SW480 (cell line): ENCODE results near the gene FGF5.
"Not testable (repeated sequence)": the region's sequence is repeated elsewhere in the genome, so short reads cannot be mapped to it uniquely, and the experiment has no call there.

Experiments
- DNase-seq: peaks from one replicate; pipeline ENCODE4 v3.0.0-alpha.2; 2016; ENCODE audit warnings: low spot score

FGF5 gene, protein sequence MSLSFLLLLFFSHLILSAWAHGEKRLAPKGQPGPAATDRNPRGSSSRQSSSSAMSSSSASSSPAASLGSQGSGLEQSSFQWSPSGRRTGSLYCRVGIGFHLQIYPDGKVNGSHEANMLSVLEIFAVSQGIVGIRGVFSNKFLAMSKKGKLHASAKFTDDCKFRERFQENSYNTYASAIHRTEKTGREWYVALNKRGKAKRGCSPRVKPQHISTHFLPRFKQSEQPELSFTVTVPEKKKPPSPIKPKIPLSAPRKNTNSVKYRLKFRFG

DNA sequence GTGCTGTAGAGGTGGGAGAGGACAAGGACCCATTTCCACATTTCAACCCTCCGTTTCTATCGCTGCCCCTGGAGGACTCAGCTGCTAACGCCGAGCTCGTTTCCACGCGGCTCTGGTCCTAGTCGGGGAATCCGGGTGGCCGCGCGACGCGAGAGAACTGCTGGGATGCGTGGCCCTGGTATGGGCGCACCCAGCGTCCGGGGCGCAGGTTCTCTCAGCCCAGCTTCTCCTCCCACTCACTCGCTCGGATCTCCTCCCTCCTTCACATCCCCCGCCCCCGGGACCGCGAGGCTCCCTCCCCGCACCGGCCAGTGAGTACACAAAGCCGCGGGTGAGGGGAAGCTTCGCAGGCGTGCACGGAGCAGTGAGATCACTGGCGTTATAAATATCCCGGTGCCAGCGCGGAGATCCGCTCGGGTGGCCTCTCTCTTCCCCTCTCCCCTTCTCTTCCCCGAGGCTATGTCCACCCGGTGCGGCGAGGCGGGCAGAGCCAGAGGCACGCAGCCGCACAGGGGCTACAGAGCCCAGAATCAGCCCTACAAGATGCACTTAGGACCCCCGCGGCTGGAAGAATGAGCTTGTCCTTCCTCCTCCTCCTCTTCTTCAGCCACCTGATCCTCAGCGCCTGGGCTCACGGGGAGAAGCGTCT, at the start of gene FGF5:
Gene FGF5, plus strand, starts transcription at position 412 of the 649 bp plus-strand sequence. Its CDS starts 161 bp downstream, at position 573.
- no peak for DNase-seq

DNA sequence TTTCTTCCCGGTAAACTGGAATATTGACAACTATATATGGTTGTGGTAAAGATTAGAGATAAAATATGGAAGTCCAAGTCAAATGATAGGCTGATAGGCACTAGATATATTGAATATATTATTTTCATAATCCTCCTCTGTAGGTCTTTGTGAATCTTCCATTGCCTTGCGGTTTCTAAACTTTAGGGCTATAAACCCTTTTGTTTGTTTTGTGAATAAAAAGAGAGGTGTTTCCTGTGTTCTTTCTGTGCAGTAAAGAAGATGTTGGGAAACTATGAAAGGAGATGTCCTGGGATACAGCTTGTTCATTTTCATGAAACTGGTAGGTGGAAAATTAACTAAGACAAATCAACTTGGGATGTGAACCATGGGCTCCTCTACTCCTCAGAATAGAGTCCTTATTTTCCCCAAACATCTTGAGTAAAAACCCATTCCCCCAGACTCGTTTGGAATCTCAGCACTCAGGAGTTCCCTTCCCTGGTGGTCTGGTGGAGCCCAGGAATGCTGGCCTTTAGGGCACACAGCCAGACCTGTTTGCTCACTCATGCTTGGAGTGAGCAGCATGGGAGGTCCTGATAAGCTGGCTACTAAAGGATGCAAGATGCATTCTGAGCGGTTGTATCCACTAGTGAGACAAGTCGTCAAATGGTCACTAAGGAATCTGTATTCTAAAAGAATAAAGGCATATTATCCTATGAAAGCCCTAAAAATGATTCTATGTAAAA, 47.0 kb upstream of the FGF5 start:
- DNase-seq = no peak

DNA sequence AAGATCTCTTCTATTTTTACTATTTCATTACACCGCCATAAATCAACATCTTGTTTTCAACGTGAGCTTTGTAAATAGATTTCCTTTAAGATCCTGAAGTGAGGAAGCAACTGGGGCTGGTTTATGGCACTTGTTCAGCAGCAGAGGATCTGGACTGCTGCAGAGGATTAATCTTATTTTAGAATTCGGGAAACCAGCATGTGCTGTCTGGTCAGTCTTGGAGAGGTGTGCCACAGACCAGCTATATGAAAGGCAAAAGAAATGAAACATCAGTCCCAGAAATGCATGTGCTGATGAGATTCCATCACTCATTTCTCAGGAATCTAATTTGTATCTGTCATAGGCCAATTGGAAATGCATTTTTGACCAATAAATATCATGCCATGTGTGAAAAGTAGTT, 45.8 kb upstream of the FGF5 start:
- no peak for DNase-seq

GRCh38 chr4:80221161-80221560, 45.3 kb upstream of the FGF5 start:
- no peak for DNase-seq

DNA sequence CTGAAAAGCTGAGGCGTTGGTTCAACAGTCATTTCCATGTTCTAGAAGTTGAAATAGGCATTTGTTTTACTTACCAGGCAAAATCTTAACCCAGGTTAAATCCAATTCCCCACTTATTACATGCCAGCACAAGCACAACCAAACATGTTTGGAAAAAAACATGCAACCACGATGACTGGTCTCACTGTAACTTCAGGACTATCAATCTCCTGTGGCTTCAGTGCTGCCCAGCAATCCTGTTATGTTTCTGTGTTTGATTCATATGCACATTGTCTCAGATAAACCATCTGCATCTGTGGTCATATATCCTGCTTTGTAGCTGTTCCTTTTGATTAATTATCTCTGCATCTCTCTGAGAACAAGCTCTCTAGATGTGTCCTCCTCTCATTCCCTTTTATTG, 40.9 kb upstream of the FGF5 start:
- no peak for DNase-seq

DNA sequence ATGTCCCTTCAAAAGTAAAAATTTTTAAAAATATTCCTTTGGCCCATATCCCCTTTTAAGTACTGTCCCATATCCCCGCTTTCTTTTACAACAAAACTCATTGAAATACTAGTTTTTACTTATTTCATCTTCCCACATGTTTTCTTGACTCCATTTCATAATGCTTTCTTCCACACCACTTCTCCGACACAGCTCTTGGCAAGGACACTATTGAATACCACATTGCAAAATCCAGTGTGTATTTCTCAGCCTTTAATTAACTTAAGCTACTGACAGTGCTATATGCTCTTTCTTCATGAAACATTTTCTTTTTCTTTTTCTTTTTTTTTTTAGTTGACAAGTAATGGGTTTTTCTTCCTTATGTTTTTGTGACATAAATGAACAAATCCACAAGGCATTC, 40.4 kb upstream of the FGF5 start:
- no peak for DNase-seq

DNA sequence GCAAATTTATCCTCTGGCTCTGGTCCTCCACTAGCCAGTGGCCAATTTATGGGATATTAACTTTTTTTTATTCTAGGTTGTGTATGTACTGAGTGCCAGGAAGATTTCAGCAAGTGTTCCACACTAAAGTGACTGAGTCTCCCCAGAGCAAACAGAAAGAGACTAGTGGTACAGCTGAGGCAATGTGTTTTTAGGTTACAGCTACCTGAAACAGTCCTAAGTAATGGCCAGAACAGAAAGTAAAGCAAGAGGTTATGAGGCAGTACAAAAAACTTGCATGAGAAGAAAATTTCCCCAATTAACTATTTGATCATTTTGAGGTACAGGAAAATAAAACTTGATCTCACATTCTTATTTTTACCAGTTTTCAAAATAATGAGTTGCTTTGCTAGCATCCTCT, 38.0 kb upstream of the FGF5 start:
- DNase-seq = no peak

DNA sequence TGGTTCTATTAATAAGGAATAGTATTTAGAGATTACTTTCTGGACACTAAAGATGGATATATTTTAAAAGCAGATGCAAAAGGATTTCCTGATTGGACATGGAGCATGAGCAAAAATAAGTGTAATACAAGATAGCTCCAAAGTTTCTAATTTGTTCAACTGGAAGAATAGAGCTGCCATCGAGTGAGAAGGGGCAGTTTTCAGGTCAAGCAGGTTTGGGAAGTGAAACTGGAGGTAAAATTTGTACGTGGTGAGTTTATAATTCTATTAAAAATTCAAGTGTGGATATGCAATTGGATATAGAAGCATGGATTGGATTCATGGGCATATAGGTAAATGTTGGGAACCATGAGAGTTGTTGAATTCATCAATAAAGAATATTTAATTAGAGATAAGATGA, 37.3 kb upstream of the FGF5 start:
- no peak for DNase-seq

DNA sequence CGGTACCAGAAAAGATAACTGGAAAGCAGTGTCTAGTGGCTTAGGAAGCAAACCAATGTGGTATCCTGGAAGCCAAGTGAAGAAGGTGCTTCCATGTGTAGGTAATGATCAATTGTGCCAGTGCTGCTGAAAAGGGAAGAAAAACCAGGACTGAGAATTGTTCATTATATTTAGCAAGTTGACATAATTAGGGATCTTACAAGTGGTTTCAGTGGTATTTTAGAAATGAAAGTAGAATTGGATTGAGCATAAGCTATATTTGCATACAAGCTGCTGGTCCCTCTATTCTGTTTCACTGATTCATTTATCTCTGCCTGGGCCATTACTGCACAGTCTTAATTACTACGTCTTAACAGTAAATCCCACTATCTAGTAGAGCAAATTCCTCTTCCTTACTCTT, 36.9 kb upstream of the FGF5 start:
- DNase-seq = no peak

- no peak for DNase-seq
These were observed 35.3 kb upstream of the FGF5 start for GRCh38 chr4:80231180-80231579.

GRCh38 chr4:80232707-80233370, 33.6 kb upstream of the FGF5 start:
- DNase-seq = no peak

- DNase-seq = no peak
These were observed 33.1 kb upstream of the FGF5 start for GRCh38 chr4:80233390-80233789.

- no peak for DNase-seq
These were observed 31.0 kb upstream of the FGF5 start for GRCh38 chr4:80235451-80235850.

DNA sequence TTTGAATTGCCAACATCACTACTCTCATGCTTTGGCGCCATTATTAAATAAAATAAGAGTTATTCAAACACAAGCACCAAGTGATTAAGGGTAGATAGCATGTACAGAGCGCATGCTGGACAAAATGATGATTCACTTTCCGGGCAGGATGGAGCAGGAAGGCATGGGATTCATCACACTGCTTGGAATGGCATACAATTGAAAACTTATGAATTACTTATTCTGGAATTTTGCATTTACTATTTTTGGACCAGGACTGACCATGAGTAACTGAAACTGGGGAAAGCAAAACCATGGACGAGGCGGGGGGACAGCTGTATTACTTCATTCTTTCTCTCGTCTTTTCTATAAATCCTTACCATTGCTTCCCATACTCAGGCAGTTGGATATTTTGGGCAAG, 28.5 kb upstream of the FGF5 start:
- no peak for DNase-seq

GRCh38 chr4:80239480-80240150, 26.8 kb upstream of the FGF5 start:
- no peak for DNase-seq

DNA sequence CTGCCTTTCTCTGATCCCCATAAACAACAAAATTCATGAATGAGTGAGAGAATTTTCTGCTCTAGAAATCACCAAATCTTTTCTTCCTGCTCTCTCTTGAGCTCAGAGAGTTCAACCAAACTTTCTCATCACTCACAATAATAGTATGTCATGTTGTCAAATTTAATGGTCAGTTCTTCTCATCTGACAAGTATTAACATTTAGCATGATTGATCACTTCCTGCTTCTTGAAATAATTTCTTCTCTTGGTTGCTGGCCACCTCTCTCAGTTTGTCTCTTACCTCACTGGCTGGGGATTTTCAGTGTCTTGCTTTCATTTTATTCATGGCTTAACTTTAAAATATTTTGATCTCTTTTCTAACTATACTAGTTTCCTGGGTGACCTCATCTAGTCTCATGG, 25.5 kb upstream of the FGF5 start:
- DNase-seq = no peak

- DNase-seq = no peak
These were observed 23.0 kb upstream of the FGF5 start for GRCh38 chr4:80243274-80244018.

- DNase-seq = not testable (repeated sequence)
These were observed 19.0 kb upstream of the FGF5 start for GRCh38 chr4:80247484-80247883.

DNA sequence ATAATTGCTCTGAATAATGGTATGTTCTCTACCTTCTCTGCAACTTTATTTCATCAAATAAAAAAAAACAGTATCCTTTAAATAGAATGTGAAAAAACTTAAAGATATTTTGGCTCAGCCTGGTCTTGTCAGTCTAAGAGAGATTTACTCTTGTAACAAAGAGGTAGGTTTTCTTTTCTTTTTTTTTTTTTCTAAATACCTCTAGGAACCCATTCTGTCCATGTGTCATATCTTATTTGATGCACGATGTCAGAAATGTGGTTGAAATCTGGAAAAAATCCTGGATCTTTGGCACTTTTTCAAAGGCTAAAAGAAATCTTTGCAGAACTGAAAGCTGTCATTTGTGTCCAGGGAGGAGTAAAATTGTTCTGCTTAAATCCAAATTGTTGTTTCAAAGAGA, 17.3 kb upstream of the FGF5 start:
- DNase-seq = no peak

- no peak for DNase-seq
These were observed 14.0 kb upstream of the FGF5 start for GRCh38 chr4:80252427-80252826.

DNA sequence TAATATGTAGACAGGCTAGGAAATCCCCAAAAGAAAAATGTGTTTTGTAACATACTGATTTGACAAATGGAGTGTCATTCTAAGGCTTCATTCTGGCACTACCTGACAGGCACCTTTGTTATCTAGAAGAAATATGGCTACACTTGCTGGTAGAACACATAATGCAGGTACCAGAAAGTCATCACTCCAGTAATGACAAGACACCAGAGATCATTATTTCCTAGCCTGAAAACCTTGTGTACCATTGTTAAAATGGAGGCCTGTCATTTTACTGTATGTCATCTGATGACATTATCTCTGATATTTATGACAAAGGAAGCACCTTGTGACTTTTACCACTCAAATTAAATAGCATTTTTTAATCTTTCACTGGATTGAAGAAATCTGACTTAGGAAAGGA, 13.5 kb upstream of the FGF5 start:
- no peak for DNase-seq

- no peak for DNase-seq
These were observed 13.0 kb upstream of the FGF5 start for GRCh38 chr4:80253510-80253909.
